ENCODE results near the gene COL20A1. TPM values are rescaled to one million over a fixed set of nuclear protein-coding genes. Genes with fewer than 3 reads are reported as not detected.

COL20A1 gene
- total RNA-seq, 1 experiment from 2014 or later = not detected

DNA sequence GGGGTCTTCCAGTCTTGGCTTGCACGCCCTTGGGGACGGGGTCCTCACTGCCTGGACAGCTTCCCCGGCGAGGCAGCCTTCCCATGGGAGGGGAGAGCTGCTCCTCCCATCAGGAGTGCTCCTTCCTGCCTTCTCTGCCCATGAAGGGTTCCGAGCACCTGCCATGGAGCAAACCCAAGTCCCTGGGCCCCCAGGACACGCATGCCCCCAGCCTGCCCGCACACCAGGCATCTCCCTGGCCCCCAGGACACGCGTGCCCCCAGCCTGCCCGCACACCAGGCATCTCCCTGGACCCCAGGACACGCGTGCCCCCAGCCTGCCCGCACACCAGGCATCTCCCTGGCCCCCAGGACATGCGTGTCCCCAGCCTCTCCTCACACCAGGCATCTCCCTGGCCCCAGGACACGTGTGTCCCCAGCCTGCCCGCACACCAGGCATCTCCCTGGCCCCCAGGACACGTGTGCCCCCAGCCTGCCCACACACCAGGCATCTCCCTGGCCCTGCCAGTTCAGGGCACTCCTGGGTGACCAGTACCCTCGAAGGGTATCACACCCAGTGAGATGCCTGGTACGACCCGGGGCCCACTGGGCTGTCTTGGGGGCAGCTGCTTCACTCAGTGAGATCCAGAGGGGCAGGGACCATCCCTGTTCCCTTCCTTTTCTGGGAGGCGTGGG lies 21.7 kb downstream of the COL20A1 start:
- no TSS peak for BruUV-seq (replicated peaks)
- Histone ChIP-seq H3K4me1 (ENCODE audit: insufficient read depth, low read length) (no peaks in the 10 kb centered on the region), H3K27me3 (ENCODE audit: low read length) (no peaks in the 10 kb centered on the region), H3K9me3 (ENCODE audit: low read length) (no peaks in the 10 kb centered on the region), H3K9me2 (replicated peaks; ENCODE audit: low read length) (no peaks in the 10 kb centered on the region), H3F3A (ENCODE audit: low read length, unreplicated experiment) (no peaks in the 10 kb centered on the region), H3K27ac (ENCODE audit: low read length) (no peak overlapping the region), H3K36me3 (ENCODE audit: low read depth, low read length) (no peaks in the 10 kb centered on the region), H3K4me2 (ENCODE audit: low read length) (no peak overlapping the region), H2AFZ (ENCODE audit: low read length) (no peak overlapping the region), H3K79me2 (ENCODE audit: low read length) (no peaks in the 10 kb centered on the region), H4K20me1 (ENCODE audit: low read length) (no peaks in the 10 kb centered on the region), H3K4me3 (ENCODE audit: low read length) (no peak overlapping the region), H3K9ac (ENCODE audit: low read length) (no peak overlapping the region)
- DNase-seq (no peak), ATAC-seq (no peak)
- ChIA-PET POLR2A (ENCODE audit: unreplicated experiment) (no interaction called here), CTCF (no interaction called here)
- intact Hi-C loops (cut with micrococcal nuclease) = no loop called here
- TF ChIP-seq, protein P1, sequence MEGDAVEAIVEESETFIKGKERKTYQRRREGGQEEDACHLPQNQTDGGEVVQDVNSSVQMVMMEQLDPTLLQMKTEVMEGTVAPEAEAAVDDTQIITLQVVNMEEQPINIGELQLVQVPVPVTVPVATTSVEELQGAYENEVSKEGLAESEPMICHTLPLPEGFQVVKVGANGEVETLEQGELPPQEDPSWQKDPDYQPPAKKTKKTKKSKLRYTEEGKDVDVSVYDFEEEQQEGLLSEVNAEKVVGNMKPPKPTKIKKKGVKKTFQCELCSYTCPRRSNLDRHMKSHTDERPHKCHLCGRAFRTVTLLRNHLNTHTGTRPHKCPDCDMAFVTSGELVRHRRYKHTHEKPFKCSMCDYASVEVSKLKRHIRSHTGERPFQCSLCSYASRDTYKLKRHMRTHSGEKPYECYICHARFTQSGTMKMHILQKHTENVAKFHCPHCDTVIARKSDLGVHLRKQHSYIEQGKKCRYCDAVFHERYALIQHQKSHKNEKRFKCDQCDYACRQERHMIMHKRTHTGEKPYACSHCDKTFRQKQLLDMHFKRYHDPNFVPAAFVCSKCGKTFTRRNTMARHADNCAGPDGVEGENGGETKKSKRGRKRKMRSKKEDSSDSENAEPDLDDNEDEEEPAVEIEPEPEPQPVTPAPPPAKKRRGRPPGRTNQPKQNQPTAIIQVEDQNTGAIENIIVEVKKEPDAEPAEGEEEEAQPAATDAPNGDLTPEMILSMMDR (conservative IDR thresholded peaks at IDR 0.05; ENCODE audit: low read depth, low read length) = no peak
- TF ChIP-seq EZH2phosphoT487 (IDR thresholded peaks at IDR 0.05; ENCODE audit: borderline replicate concordance, low read length) = no peak
- no peak for TF ChIP-seq EZH2 (IDR thresholded peaks at IDR 0.05; ENCODE audit: low read length, unreplicated experiment)

DNA sequence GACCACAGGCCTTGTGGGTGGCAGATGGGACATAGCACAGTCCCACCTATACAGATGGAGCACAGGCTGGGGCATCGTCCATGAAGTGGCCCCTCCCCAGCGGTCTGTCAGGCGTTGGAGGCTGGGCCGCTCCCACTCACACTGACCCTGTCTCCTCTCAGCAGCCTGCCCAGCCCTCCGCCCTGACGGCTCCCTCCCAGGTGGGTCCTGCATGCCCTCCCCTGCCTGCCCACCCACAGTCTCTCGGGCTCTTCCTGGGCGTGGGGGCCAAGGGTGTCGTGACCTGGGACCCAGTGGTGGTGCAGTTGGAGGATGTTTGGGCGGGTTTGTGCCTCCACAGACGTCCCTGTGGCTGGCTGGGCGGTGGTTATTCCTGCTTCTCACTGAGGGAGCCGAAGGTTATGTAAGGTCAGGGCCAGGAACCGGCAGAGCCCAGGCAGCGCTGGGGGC lies 22.3 kb downstream of the COL20A1 start:
- Histone ChIP-seq H3K4me1 (ENCODE audit: insufficient read depth, low read length) (no peaks in the 10 kb centered on the region), H3K9me2 (replicated peaks; ENCODE audit: low read length) (no peaks in the 10 kb centered on the region), H3K4me2 (ENCODE audit: low read length) (no peak overlapping the region), H3F3A (ENCODE audit: low read length, unreplicated experiment) (no peaks in the 10 kb centered on the region), H3K9me3 (ENCODE audit: low read length) (no peaks in the 10 kb centered on the region), H2AFZ (ENCODE audit: low read length) (no peak overlapping the region), H4K20me1 (ENCODE audit: low read length) (no peaks in the 10 kb centered on the region), H3K27me3 (ENCODE audit: low read length) (no peaks in the 10 kb centered on the region), H3K79me2 (ENCODE audit: low read length) (no peaks in the 10 kb centered on the region), H3K36me3 (ENCODE audit: low read depth, low read length) (no peaks in the 10 kb centered on the region), H3K27ac (ENCODE audit: low read length) (no peak overlapping the region), H3K9ac (ENCODE audit: low read length) (no peak overlapping the region), H3K4me3 (ENCODE audit: low read length) (no peak overlapping the region)
- intact Hi-C loops (cut with micrococcal nuclease) = no loop called here
- no peak for TF ChIP-seq EZH2 (IDR thresholded peaks at IDR 0.05; ENCODE audit: low read length, unreplicated experiment)
- ChIA-PET POLR2A (ENCODE audit: unreplicated experiment) (no interaction called here), CTCF (no interaction called here)
- no peak for ATAC-seq
- no TSS peak for BruUV-seq (replicated peaks)
- no peak for DNase-seq

DNA sequence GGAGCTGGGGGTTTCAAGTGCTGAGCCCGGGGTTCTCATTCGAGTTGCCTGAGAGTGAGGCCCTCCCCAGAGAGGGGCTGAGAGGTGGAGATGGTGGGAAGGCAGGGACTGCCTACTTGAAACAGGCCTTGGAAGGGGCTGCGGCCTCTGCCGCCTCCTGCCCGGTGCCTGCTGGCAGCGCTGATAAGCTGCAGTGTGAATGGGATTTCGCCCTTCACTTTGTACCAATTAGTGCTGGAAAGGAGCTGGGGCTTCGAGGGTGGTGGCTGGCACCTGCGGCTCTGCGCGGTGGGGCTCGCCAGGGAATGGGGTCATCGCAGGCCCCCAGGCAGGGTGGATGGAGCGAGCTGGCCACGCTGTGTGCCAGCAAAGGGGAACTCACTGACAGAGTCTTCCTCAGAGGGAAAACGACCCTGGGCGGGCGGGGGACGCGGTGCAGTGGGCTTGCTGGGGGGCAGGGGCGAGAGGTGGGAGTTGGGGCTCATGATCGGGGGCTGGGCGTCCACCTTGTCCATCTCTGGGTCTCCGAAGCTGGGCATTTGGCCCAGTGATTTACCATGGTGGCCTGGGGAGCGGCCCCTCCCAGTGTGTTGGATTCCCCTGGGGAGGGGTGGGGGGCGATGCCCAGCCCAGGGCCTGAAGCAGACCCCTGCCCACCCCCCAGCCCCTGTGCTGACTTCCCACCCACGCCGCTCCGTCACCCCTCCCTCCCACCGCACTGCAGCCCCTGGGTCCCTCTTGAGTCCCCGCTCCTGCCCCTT lies 22.9 kb downstream of the COL20A1 start:
- Histone ChIP-seq H2AFZ (ENCODE audit: low read length) (no peak overlapping the region), H3K27me3 (ENCODE audit: low read length) (no peaks in the 10 kb centered on the region), H3K9me3 (ENCODE audit: low read length) (no peaks in the 10 kb centered on the region), H3K4me3 (ENCODE audit: low read length) (no peak overlapping the region), H3K27ac (ENCODE audit: low read length) (no peak overlapping the region), H3K4me2 (ENCODE audit: low read length) (no peak overlapping the region), H3F3A (ENCODE audit: low read length, unreplicated experiment) (no peaks in the 10 kb centered on the region), H3K4me1 (ENCODE audit: insufficient read depth, low read length) (no peaks in the 10 kb centered on the region), H3K9ac (ENCODE audit: low read length) (no peak overlapping the region), H3K79me2 (ENCODE audit: low read length) (no peaks in the 10 kb centered on the region), H3K9me2 (replicated peaks; ENCODE audit: low read length) (no peaks in the 10 kb centered on the region), H4K20me1 (ENCODE audit: low read length) (no peaks in the 10 kb centered on the region), H3K36me3 (ENCODE audit: low read depth, low read length) (no peaks in the 10 kb centered on the region)
- no peak for ATAC-seq
- no TSS peak for BruUV-seq (replicated peaks)
- intact Hi-C loops (cut with micrococcal nuclease) = no loop called here
- ChIA-PET POLR2A (ENCODE audit: unreplicated experiment) (no interaction called here), CTCF (interaction anchor here (0.6 kb wide), 1 partner anchor 816 kb away, joined by 3 read pairs; no protein-coding TSS in a partner anchor)
- TF ChIP-seq, protein P1 (conservative IDR thresholded peaks at IDR 0.05; ENCODE audit: low read depth, low read length) = no peak
- no peak for TF ChIP-seq EZH2 (IDR thresholded peaks at IDR 0.05; ENCODE audit: low read length, unreplicated experiment)
- no peak for TF ChIP-seq EZH2phosphoT487 (IDR thresholded peaks at IDR 0.05; ENCODE audit: borderline replicate concordance, low read length)
- DNase-seq = no peak
